CD4-positive, alpha-beta T cell treated with Interleukin-4 for 4 hours (primary cell): Measurements from ENCODE around the gene SEMA4A.
A peak's percentile ranks its signal among the peaks of the same experiment; 100 is the strongest.

Experiments used
- DNase-seq: peaks from one replicate; pipeline ENCODE4 v3.0.0-alpha.2; 2020

The SEMA4A gene

DNA sequence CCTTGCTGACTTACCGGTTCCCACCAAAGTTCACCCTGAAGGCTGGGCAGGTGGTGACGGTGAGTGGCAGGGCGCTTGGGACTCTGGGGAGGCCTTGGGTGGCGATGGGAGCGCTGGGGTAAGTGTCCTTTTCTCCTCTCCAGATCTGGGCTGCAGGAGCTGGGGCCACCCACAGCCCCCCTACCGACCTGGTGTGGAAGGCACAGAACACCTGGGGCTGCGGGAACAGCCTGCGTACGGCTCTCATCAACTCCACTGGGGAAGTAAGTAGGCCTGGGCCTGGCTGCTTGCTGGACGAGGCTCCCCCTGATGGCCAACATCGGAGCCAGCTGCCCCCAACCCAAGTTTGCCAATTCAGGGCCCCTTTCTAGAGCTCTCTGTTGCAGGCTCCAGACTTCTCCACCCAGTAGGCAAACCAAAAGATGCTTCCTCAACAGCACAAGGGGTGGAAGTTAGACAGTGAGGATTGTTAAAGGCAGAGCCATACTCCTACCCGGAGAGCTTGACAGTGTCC, 16.4 kb upstream of the SEMA4A start:
- DNase-seq, result no peak

DNA sequence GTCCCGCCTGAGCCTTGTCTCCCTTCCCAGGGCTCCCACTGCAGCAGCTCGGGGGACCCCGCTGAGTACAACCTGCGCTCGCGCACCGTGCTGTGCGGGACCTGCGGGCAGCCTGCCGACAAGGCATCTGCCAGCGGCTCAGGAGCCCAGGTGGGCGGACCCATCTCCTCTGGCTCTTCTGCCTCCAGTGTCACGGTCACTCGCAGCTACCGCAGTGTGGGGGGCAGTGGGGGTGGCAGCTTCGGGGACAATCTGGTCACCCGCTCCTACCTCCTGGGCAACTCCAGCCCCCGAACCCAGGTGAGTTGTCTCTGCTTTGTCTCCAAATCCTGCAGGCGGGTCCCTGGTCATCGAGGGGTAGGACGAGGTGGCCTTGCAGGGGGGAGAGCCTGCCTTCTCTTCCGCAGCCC, 14.9 kb upstream of the SEMA4A start:
- no peak for DNase-seq

DNA sequence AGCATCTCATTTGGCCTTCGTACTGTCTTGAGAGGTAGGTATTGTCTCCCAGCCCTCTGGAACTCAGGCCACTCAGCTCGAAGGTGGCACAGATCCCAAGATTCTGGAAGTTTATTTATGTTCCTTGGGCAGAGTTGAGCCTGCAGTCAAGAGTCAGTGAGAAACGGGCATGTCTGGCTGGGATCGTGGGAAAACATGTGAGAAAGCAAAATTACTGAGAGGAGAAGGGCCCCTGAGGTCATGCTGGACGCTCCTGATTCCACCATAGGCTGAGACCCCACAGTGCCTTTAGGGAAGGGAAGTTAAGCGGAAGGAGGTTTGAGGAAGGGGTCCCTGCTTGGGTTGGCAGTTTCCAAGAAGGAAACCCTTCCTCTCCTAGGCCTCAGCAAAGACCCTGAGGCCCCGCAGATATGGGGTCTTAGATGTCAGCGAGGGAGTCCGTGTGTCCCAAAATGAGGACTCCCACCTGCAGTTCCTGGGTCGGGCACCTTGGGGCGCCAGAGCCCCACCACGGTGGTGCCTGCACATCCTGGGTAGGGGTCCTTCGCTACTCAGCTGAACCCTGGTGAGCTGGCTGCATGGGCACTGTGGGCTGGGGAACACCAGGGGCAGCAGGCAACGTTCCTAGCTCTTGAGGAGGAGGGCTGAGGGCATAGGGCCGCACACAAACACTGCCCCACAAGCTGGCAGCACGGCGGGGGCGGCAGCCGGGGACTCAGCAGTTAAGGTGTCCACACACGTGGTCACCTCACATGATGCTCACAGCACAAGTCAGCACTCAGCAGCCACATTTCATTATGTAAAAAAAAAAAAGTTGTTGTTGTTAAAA, 12.3 kb upstream of the SEMA4A start:
- no peak for DNase-seq

DNA sequence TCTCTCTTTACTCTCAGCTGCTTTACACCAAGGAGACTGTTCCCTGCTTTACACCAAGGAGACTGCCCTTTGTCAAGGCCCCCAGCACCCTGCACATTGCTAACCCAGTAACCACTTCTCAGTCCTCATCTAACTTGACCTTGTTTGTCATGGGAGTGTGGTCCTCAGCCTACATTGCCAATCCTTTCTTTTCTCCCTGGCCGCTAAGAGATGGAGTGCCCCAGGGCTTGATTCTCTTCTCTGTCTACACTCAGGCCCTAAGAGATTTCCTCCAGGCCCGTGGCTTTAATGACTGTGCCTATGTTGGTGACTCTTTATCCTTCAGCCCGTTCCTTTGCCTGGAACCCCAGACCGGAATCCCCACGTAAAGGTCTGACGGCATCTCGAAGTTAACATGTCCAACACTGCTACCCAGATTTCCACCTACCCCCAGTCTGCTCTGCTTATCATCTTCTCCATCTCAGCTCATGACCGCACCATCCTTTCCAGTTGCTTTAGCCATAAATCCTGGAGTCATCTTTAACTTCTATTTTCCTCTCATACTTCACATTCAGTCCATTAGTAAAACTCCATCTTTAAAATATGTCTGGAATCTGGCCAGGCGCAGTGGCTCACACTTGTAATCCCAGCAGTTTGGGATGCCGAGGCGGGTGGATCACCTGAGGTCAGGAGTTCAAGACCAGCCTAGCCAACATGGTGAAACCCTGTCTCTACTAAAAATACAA, 9.5 kb upstream of the SEMA4A start:
- no peak for DNase-seq

DNA sequence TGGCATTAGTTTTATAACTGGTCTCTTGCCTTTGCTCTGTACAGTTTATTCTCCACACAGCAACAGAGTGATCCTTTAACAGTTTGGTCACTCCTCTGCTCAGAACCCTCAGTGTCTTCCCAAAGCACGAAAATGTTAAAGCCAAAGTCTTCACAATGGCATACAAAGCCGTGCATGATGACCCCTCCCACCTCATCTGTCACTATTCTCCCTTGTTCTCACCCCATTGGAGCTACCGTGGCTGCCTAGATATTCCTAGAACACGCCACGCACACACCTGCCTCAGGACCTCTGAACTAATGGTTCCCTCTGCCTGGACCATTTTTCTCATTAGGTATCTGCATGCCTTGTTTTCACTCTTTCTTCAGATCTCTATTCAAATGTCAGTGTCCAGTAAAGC, 8.6 kb upstream of the SEMA4A start:
- no peak for DNase-seq

DNA sequence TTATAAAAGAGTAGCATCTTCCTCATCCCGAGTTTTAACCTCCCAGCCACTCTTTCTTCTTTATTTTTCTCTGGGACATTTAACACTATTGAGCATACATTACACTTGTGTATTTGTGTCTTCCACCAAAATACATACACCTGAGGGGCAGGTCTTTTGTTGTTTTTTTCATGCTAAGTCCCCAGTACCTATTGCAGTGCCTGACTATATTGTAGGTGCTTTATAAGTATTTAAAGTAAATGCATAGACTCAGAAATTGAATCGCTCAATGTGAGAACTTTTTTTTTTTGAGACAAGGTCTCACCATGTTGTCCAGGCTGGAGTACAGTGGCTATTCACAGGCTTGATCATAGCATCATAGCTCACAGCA, 7.8 kb upstream of the SEMA4A start:
- no peak for DNase-seq

DNA sequence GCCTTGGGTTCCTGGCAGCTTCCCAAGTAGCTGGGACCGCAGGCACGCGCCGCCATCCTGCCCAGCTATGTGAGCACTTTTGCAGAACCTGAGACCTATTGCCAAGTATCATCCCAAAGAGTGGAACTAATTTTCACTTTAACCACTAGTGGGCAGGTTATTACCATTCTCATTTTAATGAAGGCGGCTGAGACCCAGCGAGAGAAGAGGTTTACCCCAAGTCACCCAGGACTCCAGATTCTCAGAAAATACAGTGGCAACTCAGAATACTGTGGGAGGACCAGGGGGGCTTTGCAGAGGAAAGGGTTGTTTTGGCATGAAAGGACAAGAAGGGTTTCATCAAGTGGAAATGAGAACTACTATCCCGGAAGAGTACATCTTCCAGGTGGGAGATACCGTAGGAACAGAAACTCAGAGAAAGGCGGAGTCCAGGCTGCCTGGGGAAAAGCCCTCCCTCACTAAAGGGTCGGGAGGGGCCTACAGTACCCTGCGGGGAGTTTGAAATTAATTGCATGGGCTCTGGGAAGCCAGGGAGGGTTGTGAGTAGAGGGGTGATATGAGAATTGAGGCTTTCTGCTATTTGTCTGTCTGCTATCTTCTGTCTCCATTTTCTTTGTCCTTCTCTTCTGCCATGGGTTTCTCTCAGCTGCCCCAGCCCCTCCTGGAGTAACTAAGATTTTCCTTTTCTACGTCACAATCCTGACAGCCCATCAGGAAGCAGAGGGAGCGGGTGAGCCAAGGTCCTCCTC, 7.2 kb upstream of the SEMA4A start:
- DNase-seq, result peak; percentile 81

DNA sequence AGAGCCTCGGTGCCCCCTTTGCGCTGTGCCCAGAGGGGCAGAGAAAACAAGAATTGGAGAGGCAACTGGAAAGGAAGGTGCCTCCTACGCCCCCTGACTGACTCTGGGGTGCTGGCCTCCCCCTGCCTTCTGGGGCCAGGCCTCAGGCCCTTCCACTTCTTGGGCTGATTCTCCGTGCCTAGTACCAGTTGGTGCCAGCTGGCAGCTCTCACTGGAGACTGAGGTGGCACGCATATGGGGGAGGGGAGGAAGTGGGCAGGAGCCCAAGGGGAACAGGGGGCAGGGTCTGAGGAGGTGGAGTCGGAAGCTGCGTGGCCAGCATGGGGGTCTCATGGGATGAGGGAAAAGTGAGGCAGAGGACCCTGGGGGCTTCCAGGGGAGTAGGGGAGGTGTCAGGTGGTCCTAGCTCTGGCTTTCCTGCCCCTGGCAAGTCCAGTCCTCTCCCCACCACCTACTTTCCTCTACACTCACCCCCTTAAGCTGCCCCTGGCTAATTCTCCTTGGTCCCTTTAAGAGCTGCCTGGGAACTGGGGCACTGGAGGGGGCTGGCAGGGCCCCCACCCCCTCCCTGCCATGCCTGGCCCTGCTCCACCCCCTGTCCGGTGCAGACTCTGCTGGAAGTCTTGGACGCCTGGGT, 6.5 kb upstream of the SEMA4A start:
- DNase-seq, result no peak

DNA sequence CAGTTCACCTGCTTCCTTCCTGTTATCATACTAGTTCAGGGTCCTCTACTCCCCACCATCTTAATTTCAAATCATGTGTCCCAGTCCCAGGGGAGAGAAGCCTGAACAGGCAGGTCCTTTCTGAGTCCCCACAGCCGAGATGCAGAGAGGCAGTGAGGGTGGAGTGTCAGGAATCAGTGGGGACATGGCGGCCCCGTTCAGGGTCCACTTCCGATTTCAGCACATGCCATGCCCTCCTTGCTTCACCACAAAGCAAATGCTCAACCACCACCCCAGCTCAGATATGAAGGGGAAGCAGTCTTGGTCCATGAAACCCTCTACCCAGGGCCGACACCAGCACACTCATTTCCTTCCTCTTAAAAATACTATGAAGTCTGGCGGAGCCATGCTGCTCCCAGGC, 5.2 kb upstream of the SEMA4A start:
- DNase-seq, result no peak

DNA sequence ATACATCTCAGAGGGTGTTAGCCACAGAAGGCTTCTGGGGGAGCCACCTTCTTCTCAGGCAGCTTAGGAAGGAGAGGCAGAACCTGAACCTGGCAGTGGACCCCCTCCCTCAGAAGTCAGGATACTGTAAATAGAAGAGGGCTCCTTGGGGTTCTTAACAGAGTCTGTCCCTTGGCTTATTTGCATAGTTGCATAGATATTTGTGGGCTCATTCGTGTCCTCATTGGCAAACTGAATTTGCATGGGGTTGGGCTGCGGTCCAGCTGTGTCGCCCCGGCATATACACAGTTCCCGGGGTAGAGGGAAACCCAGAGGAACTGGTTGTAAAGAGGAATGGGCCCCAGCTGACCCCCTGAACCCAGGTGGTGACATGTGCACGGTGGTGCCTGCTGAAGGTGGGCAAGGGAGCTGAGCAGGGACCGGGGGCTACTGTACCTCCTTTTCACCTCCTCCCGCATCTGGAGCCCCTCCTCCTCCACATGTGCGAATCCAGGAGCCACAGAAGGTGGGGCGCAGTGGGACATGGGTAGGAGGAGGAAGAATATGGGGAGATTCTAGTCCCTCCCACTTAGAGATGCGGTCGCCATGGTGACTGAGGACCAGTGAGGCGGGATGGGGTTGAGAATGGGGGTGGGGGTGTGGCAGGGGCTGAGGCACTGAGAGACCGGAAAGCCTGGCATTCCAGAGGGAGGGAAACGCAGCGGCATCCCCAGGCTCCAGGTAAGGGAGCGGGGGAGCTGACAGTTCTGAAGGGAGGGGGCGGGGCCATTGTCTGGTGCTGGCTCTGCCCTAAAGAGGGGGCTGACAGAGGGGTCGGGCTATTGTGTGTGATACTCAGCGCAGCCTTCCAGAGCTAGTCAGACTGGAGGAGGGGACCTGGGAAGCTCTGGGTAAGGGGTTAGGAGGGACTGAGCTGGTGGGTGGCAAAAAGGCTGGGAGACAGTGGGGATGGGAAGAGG, 3.7 kb upstream of the SEMA4A start:
- DNase-seq, result no peak

DNA sequence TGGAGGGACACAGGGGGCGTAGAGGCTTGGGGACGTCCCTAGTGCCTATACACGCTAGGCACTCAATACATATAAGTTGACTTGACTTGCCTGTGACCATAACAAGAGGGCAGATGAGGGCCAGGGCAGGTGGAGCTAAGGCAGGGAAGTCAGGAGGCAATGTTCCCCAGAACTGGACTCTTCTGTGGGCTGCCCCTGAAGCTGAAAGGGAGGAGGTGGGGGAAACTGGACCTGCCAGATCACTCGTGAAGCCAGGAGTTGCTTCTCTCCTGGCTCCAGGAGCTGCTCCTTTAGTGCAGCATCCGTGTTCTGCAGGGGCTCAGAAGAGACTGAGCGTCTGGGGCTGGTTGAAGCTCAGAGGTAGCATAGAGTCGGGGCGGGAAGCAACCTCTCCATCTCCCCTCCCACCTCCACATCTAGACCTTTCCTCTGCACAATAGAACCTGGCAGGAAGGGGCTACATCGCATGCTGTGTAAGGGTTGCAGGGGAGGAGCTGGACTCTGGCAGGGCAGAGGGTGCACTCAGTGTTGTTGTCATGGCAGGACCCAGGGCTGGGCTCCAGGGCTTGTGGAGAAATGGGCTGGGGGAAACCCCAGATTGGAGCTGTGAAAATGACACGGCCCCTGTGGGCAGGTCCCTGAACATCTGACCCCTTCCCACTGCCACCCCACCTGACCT, 2.9 kb upstream of the SEMA4A start:
- no peak for DNase-seq

DNA sequence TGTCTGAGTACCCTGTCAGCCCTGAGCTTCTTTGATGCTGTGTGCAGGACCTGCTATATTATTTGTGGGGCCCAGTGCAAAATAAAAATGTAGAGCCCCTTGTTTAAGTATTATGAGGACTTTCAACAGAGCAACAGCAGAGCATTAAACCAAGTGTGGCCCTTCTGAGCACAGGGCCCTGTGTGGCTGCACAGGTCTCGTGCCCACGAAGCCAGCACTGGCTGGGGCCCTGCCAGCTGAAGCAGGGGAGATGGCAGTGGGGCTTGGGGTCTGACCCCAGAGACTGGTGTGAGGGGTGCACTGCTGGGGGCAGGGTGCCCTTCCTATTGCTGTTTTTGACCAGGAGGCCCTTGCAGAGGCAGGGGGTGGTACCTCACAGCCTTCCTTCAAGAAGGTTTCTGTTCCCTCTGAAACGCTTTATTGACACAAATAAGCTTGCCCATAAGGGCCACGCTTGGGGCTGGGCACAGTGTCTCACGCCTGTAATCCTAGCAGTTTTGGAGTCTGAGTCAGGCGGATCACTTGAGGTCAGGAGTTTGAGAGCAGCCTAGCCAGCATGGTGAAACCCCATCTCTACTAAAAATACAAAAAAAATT, 2.2 kb upstream of the SEMA4A start:
- DNase-seq, result no peak

DNA sequence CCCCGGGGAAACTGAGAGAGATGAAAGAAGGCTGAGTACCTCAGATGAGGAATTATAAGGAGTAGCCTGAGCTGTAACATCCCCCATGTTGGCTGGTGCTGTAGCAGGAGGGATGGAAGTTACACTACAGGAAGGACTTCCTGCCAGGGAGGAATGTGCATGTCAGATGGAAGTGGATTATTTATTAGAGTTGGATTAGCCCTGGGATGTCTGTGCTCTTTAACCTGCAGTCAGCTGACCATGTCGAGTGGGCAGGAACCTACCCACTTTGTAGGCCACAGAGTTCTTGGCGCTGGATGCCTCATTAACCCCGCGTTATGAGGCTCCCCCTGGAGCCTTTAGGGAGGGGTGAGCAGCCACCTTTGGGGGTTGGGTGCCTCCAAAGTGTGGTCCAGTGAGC, 757 bp upstream of the SEMA4A start:
- no peak for DNase-seq

DNA sequence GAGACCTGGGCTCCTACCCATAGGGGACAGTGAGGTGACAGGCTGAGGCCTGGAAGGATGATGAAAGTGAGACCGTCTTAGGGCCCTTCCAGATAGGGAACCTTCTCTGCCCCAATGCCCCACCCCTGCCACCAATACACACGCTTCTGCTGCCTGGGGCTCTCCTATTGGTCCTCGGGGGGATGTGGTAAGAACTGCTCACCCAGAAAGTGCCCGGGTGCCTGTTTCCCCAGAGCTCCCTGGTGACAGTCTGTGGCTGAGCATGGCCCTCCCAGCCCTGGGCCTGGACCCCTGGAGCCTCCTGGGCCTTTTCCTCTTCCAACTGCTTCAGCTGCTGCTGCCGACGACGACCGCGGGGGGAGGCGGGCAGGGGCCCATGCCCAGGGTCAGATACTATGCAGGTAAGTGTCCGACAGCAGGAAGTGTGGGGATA, 948 bp downstream of the SEMA4A start:
- DNase-seq, result peak; percentile 57

DNA sequence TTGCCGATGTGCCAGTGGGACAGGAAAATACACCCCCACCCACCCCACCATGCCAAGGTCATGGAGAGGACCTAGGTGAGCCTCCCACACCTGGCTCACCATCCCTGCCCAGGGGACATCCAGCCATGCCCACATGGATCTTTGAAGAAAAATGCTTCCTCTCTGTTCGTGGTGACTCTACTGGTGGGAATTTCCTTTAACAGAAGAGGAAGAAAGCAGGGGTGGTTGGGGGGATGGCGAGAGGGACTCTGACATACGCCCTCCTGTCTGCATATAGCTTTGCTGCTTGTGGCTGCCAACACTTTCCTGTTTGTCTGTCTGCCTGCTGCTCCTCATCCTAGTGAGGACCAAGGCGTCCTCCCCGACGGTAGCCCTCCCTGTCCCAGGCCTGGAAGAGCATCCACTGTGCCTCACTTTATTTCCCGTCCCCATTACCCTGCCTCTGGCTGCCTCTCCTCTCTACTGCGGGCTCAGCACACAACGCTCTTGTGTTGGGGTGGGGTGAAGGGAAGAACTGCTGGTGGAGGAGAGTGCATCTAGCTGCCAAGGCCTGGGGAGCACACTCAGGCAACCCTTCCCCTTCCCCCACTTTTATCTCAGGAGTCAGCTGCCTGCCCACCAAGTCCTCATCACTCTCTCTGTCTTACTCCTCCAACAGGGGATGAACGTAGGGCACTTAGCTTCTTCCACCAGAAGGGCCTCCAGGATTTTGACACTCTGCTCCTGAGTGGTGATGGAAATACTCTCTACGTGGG, 2.5 kb downstream of the SEMA4A start:
- DNase-seq, result no peak

DNA sequence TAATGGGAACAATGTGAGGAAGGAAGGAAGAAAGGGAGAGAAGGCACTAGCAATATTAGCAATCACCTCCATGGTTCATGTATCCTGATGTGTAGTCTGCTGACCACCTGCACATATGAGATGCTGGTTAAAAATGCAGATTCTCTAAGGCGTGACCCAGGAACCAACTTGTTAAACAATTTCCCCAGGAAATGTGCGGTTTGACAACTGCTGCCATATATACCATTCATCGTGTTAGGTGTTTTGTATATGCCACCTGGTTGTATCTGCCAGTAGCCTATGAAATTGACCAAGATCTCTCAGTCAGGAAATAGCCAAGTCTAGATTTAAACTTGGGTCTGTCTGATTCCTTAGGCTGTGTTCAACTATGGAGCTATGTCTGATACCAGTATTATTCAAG, 4.1 kb downstream of the SEMA4A start:
- DNase-seq, result no peak

DNA sequence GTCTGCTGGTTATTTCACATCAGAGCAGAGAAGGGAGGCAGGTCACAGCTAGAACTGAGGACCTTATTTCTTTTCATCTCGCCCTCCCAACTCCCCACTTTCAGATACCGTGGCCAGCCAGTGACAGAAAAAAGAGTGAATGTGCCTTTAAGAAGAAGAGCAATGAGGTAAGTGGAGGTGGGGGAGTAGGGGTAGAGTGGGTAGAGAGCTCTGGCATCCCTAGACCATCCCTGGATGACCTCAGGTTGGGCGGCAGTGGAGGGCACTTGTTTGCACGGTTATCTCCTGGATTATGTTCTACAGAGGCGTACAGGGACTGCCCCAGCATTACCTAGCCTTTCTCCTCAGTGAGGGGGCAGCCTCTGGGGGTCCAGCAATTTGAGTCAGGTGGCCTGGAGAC, 4.6 kb downstream of the SEMA4A start:
- DNase-seq, result no peak

DNA sequence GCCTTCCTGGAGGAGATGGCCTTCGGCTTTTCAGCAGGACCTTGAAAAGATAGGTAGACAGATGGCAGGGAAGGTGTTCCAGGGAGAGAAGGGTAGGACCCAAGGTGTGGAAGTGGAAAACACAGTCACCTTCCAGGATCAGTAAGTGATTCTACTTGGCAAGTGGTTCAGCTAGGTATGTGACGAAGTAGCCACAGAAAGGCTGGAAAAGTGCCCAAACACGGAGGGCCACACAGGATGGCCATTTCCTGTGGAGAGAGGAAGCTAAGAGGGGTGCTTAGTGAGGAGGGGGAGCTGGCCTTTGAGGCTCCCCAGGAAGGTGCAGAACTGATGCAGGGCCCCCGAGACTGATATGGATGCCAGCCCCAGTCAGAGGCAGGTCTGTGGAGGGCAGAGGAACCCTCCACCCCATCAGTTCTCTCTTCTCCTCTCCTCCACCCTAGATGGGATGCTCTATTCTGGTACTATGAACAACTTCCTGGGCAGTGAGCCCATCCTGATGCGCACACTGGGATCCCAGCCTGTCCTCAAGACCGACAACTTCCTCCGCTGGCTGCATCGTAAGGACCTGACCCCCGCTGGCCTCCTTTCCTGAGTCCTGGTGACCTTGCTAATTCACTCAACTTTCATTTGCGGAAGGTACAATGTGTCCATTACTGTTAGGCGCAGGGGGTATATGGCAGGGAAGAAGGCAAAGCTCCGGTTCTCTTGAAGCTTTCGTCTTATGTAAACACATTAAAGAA, 6.8 kb downstream of the SEMA4A start:
- no peak for DNase-seq

DNA sequence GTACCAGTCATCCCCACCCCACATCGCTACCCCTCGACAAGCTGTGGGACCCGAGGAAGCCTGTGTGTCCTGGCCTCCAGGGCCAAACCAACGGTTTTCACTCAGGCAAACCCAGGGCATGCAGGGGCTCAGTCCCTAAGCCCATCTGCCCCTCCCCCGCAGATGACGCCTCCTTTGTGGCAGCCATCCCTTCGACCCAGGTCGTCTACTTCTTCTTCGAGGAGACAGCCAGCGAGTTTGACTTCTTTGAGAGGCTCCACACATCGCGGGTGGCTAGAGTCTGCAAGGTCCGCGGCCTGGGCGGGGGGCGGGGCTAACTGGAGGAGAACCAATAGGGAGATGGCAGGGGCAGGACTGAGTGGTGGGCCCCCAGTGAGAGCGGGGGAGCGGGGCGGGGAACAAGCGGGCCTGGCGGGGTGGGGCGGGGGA, 7.4 kb downstream of the SEMA4A start:
- peak; percentile 55 for DNase-seq
